NCI-H460 (cell line): Measurements from ENCODE around the gene FADS3. TPM values are rescaled to one million over a fixed set of nuclear protein-coding genes. Genes with fewer than 3 reads are reported as not detected.
A peak's percentile ranks its signal among the peaks of the same experiment; 100 is the strongest.

Source experiments
- DNase-seq: peaks from one replicate; pipeline ENCODE4 v3.0.0-alpha.2; 2016; ENCODE audit warnings: low read depth; ENCODE audit errors: extremely low read depth
- total RNA-seq: library from RNA; depleted of rRNA; stranded (reverse); fragments of >200 nt; shearing (Covaris generic); gene quantifications from 2 replicates; pipeline ENCODE4 v1.2.3, GENCODE V29; 2014

Gene FADS3
- total RNA-seq, 1 experiment from 2014 or later, result 16.8 TPM

DNA sequence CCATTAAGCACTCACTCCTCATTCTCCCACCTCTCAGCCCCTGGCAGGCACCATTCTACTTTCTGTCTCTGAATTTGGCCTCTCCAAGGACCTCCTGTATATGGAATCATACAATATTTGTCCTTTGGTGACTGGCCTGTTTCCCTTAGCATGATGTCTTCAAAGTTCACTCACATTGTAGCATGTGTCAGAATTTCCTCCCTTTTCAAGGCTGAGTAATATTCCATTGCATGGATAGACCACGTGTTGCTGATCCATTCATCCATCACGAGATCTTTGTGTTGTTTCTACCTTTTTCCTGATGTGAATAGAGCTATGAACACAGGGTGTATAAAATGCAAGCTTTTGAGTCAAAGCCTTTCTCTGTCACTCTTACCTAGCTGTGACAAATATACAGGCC is 51.6 kb downstream of the FADS3 start:
- DNase-seq, result no peak

GRCh38 chr11:61838921-61839320 is 52.4 kb downstream of the FADS3 start:
- no peak for DNase-seq

- DNase-seq, result no peak
These were observed 52.8 kb downstream of the FADS3 start for GRCh38 chr11:61838501-61838900.

DNA sequence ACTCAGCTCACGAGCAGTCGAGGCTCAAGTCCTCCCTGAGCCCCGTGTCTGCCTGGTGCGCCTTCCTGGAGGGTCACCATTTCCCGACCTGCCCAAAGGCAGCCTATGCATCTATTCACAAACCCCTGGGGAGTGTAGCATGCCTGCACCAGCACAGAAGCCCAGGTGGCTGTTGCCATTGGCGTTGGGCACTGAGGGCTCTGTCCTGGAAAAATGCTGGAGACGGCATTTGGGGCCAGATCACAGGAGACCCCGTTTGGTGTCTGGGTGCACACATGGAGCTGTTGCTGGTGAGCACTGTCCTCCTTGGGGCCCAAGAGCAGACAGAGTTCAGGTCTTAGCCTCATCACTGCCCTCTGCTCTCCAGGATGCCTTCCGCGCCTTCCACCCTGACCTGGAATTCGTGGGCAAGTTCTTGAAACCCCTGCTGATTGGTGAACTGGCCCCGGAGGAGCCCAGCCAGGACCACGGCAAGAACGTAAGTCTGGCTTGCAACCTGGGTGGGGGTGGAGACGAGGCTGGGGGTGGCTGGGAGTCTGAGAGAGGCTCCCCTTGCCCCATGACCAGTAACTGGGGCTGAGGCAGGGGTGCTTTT is 53.8 kb downstream of the FADS3 start:
- no peak for DNase-seq

DNA sequence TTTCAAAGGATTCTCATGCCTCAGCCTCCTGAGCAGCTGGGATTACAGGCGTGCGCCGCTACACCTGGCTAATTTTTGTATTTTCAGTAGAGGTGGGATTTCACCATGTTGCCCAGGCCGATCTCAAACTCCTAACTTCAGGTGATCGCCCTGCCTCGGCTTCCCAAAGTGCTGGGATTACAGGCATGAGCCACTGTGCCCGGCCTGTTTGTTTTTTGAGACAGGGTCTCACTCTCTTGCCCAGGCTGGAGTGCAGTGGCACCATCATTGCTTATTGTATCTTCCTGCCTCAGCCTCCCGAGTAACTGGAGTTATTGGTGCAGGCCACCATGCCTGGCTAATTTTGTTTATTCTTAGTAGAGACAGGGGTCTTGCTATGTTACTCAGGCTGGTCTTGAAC is 55.2 kb downstream of the FADS3 start:
- DNase-seq, result no peak

GRCh38 chr11:61834278-61835048 is 56.9 kb downstream of the FADS3 start:
- DNase-seq, result peak; percentile 43

GRCh38 chr11:61833926-61834277 is 57.4 kb downstream of the FADS3 start:
- DNase-seq, result no peak

GRCh38 chr11:61833471-61833870 is 57.9 kb downstream of the FADS3 start:
- no peak for DNase-seq

- DNase-seq, result no peak
These were observed 58.6 kb downstream of the FADS3 start for GRCh38 chr11:61832754-61833153.

GRCh38 chr11:61832207-61832606 is 59.1 kb downstream of the FADS3 start:
- DNase-seq, result no peak

DNA sequence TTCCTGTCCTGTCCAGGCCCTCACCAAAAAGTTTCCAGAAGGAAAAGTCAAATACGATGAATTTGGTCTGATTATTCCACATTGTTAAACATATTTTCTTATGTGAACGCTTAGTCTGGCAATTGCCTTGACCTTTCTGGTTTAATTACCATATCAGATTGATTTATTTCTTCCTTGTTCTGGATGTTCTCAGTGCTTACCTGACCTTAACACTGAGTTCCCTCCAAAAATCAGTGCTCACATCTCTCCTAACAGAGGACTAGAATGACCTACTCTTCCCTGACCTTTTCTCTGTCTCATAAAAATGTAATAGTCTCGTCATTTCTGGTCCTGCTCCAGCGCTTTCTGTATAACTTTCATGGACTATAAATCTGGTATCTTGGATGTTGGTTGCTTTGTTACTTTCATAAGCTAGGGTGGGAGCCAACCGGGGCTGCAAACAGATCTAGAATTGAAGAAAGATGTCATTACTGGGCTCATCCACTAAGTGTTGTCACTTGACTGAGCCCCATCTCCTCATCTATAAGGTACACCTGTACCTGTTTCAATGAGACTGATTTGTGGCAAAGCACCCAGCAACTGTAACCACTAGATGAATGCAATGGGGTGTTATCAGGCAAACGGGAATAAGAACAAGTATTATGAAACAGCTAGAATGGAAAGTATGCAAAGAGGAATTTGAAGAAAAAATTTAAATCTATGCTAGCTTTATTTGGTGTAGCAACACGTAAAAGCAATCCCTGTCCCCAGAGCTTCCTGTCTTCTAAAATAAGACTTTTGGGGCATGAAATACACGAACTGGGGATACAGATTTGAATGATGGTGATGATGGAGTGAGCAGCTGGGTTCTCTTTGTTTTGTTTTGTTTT is 60.9 kb downstream of the FADS3 start:
- DNase-seq, result no peak

- no peak for DNase-seq
These were observed 61.5 kb downstream of the FADS3 start for GRCh38 chr11:61829806-61830205.

DNA sequence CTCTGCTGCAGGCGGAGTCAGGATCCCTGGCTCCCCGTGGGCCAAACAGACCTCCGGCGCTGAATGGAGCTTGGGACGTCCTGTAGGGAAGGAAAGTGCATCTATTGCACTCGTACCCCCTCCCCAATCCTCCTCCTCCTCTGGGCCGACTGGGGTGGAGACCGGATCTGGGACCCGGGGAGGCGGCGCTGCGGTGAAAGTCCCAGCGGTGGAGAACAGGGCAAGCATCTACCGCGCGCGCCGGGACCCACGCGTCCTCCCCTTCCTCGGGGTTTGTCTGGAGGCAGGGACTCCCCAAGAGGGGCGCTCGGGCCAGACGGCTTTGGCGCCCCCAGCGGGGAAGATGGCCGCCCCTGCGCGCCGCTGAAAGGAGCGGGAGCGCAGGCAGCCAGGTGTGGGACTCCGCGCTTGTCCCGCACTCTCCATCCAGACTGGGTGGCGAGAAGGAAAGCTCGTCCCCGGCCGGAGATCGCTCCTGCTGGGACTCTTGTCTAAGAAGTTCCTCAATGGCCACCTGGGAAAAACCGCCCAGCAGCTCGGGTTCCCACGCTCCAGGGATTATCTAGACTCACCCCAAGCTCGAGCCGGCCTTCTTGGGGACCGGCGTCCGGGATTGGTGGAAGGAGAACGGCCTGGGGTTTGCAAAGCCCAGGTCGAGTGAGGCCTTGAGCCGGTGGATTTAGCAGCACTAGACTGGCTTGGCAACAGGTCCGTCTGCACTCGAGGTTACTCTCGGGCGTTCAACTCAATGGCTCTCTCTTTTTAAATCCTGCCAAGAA is 62.5 kb downstream of the FADS3 start:
- no peak for DNase-seq

GRCh38 chr11:61828379-61828628 is 63.0 kb downstream of the FADS3 start:
- DNase-seq, result no peak

- no peak for DNase-seq
These were observed 63.6 kb downstream of the FADS3 start, which contains the start of gene FADS2 for GRCh38 chr11:61827571-61828378. Gene FADS2, plus strand, starts transcription at chr11:61828300. Its CDS starts 91 bp downstream, at chr11:61828391.

- DNase-seq, result no peak
These were observed 64.3 kb downstream of the FADS3 start for GRCh38 chr11:61826930-61827570.
